KMS-11 (cell line): ENCODE data around the gene ZSCAN1.

Source experiments
- H2AFZ ChIP-seq: fragments of 200-600 bp; sonication (generic); 2 replicates; pipeline ENCODE4 v1.6.1; 2016; ENCODE audit warnings: antibody characterized with exemption, mixed run types, low read depth
- H3K27ac ChIP-seq: fragments of 200-600 bp; sonication (generic); 2 replicates; pipeline ENCODE4 v1.6.1; 2016; ENCODE audit warnings: mild to moderate bottlenecking, mixed run types
- H3K27me3 ChIP-seq: fragments of 200-600 bp; sonication (generic); 2 replicates; pipeline ENCODE4 v1.6.1; 2017; ENCODE audit warnings: mild to moderate bottlenecking, low read depth, mixed run types, moderate library complexity; ENCODE audit not compliant: insufficient read depth
- H3K36me3 ChIP-seq: fragments of 200-600 bp; sonication (generic); 2 replicates; pipeline ENCODE4 v1.6.1; 2017; ENCODE audit warnings: mild to moderate bottlenecking, mixed run types; ENCODE audit not compliant: insufficient read depth
- H3K4me1 ChIP-seq: fragments of 200-600 bp; sonication (generic); 2 replicates; pipeline ENCODE4 v1.6.1; 2016; ENCODE audit warnings: mild to moderate bottlenecking, low read depth, mixed run types; ENCODE audit not compliant: poor library complexity, severe bottlenecking
- H3K4me2 ChIP-seq: fragments of 200-600 bp; sonication (generic); 2 replicates; pipeline ENCODE4 v1.7.0; 2016; ENCODE audit warnings: mild to moderate bottlenecking, mixed run types
- H3K4me3 ChIP-seq: fragments of 200-600 bp; sonication (generic); IDR thresholded peaks from 2 replicates; pipeline ENCODE4 v1.6.1; 2017; ENCODE audit warnings: low read depth, low read length, mixed read lengths; ENCODE audit not compliant: insufficient read depth
- H3K79me2 ChIP-seq: fragments of 200-600 bp; sonication (generic); 2 replicates; pipeline ENCODE4 v1.6.1; 2016; ENCODE audit warnings: low read depth, mixed run types; ENCODE audit not compliant: insufficient read depth
- H3K9ac ChIP-seq: fragments of 200-600 bp; sonication (generic); 2 replicates; pipeline ENCODE4 v1.6.1; 2016; ENCODE audit warnings: mild to moderate bottlenecking, mixed run types
- H4K20me1 ChIP-seq: fragments of 200-600 bp; sonication (generic); 2 replicates; pipeline ENCODE4 v1.6.1; 2016; ENCODE audit warnings: mild to moderate bottlenecking, mixed run types; ENCODE audit not compliant: insufficient read depth
- TF ChIP-seq, protein P1 (sequence below): fragments of 200-600 bp; sonication (generic); conservative IDR thresholded peaks from 2 replicates; pipeline ENCODE4 v1.6.1; 2017; ENCODE audit warnings: low read depth, mild to moderate bottlenecking, antibody characterized with exemption, low read length, moderate library complexity, mixed read lengths

ZSCAN1 gene

DNA sequence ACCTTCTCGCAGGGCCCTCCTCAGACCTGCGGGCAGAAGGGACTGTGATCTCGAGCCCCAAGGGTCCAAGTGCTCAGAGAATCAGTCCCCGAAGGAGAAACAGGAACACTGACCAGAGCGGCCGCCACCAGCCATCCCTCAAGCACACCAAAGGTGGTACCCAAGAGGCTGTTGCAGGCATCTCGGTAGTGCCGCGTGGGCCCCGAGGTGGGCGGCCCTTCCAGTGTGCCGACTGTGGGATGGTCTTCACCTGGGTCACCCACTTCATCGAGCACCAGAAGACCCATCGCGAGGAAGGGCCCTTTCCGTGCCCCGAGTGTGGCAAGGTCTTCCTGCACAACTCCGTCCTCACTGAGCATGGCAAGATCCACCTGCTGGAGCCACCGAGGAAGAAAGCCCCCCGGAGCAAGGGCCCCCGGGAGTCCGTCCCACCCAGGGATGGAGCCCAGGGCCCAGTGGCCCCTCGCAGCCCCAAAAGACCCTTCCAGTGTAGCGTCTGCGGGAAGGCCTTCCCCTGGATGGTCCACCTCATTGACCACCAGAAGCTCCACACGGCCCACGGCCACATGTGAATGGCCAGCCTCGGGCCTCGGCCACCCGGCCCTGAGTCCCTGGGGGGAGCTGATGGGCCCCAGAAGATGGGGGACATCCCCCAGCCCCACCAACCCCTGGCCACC is 19.8 kb downstream of the ZSCAN1 start:
- Histone ChIP-seq H3K27me3 (no peaks in the 10 kb centered on the region; the same call in 1 of the 2 replicates), H3K4me3 (no peak overlapping the region), H3K27ac (no peak overlapping the region), H3K4me2 (no peak overlapping the region), H3K36me3 (no peaks in the 10 kb centered on the region), H3K79me2 (no peaks in the 10 kb centered on the region), H4K20me1 (no peaks in the 10 kb centered on the region), H3K9ac (no peak overlapping the region), H3K4me1 (no peaks in the 10 kb centered on the region), H2AFZ (no peak overlapping the region)
- TF ChIP-seq, protein P1, sequence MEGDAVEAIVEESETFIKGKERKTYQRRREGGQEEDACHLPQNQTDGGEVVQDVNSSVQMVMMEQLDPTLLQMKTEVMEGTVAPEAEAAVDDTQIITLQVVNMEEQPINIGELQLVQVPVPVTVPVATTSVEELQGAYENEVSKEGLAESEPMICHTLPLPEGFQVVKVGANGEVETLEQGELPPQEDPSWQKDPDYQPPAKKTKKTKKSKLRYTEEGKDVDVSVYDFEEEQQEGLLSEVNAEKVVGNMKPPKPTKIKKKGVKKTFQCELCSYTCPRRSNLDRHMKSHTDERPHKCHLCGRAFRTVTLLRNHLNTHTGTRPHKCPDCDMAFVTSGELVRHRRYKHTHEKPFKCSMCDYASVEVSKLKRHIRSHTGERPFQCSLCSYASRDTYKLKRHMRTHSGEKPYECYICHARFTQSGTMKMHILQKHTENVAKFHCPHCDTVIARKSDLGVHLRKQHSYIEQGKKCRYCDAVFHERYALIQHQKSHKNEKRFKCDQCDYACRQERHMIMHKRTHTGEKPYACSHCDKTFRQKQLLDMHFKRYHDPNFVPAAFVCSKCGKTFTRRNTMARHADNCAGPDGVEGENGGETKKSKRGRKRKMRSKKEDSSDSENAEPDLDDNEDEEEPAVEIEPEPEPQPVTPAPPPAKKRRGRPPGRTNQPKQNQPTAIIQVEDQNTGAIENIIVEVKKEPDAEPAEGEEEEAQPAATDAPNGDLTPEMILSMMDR: no peak

DNA sequence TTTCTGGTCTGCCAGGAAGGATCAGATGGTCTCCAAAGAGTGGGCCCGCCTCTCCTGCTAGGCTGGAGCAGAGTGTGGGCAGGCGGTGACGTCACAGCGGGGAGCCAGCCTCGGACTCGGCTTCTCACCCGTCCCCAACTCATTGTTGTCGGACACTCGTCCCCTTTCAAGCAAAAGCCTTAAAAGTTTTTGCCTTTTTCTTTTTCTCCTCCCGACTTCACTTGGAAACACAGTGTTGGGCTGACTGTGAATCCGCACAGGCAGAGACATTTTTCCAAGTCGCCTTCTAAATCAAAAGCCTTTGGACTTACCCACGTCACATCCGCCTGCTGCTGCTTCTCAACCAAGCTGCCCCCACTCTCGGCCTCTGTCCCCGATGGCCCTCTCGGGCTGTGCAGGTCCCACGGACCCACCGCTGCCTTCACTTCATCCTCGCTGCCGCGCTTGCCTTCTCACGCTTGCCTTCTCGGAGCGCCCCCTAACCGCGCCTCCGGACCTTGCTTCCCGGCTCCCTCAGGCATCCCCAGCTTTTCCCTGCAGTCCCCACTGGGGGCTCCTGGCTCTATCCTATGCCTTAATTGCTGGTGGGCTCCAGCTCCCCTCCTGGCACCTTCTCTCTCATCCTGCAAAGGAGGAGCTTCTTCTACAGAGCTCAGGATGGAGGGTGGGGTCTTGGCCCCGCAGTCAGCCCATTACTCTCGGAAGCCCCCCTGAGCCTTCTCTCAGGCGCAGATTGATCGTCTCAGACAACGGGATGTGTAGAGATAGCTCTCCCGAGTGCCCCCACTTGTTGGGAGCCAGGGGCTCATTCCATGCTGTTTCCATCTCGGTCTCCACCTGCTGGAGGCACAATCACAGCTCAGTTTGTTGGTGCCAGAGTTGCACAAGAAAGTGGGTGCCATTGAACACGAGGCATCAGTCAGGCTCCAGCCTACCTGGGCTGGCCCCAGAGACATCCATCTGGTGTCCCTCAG is 21.4 kb downstream of the ZSCAN1 start:
- Histone ChIP-seq H3K9ac (no peak overlapping the region), H3K27me3 (no peaks in the 10 kb centered on the region; the same call in 1 of the 2 replicates), H3K27ac (no peak overlapping the region), H3K79me2 (no peaks in the 10 kb centered on the region), H3K36me3 (no peaks in the 10 kb centered on the region), H3K4me3 (no peak overlapping the region), H3K4me1 (no peaks in the 10 kb centered on the region), H3K4me2 (no peak overlapping the region), H2AFZ (no peak overlapping the region), H4K20me1 (no peaks in the 10 kb centered on the region)
- TF ChIP-seq, protein P1: no peak

DNA sequence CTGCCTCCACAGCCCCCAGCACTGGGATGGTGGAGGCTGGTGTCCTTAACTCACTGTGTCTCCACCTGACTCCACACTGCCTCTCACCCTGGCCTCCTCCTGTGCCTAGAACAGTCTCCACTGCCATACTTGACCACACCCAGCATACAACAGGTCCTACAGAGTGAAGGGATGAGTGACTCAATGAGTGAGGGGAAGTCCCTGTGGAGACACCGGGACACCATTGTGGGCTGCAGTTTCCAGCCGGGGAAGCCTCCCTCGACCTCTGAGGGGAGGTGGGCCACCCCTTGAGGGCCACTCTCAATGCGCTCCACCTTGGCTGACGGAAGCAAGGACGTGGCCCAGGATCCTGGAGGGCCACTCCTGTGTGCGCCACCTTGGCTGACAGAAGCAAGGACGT is 22.4 kb downstream of the ZSCAN1 start:
- Histone ChIP-seq H3K4me3 (no peak overlapping the region), H3K4me1 (no peaks in the 10 kb centered on the region), H3K27ac (no peak overlapping the region), H3K27me3 (no peaks in the 10 kb centered on the region; the same call in 1 of the 2 replicates), H4K20me1 (no peaks in the 10 kb centered on the region), H3K79me2 (no peaks in the 10 kb centered on the region), H3K9ac (no peak overlapping the region), H3K36me3 (no peaks in the 10 kb centered on the region), H3K4me2 (no peak overlapping the region), H2AFZ (no peak overlapping the region)
- TF ChIP-seq, protein P1: no peak

DNA sequence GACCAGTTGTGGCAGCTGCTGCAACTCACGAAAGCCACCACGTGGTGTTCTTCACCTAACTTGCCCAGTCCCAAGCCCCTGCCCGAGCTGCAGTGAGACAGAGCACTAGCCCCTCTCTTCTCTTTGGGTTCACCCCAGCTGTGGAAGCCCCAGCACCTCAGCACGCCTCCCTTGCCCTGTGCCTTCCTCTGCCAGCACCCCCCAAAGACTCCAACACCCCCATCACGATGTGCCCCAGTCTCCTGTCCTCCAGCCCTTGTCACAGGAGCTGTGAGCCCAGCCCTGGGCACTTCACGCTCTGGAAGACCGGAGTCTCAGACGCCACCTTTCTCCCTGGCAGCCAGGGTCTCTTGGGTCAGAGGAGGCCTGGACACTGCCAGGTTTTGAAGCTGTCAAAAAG is 23.0 kb downstream of the ZSCAN1 start:
- no peaks in the 10 kb centered on the region for H3K79me2 ChIP-seq
- TF ChIP-seq, protein P1: no peak

More for the DNA sequence above, 23.0 kb downstream of the ZSCAN1 start:
- Histone ChIP-seq H3K4me2 (no peak overlapping the region), H2AFZ (no peak overlapping the region), H3K9ac (no peak overlapping the region), H4K20me1 (no peaks in the 10 kb centered on the region), H3K27ac (no peak overlapping the region), H3K36me3 (no peaks in the 10 kb centered on the region), H3K4me1 (no peaks in the 10 kb centered on the region), H3K27me3 (no peaks in the 10 kb centered on the region; the same call in 1 of the 2 replicates), H3K4me3 (no peak overlapping the region)
